HEK293 (cell line): ENCODE results near the gene CHMP5.

Experiments used
- CTCF ChIA-PET: fragments of 350-600 bp; formaldehyde crosslinking; extraction: SDS; loops from one replicate; lab custom pipeline; 2021; ENCODE audit warnings: antibody characterized with exemption; lab: Yijun Ruan, JAX
- POLR2A ChIA-PET: fragments of 300-600 bp; formaldehyde crosslinking; extraction: SDS; loops from one replicate; lab custom pipeline; 2020; ENCODE audit warnings: antibody characterized with exemption, inconsistent platforms; lab: Yijun Ruan, JAX
- H3K27ac ChIP-seq: fragments of 200-500 bp; sonication (Bioruptor generic); 2 replicates; pipeline ENCODE4 v1.5.1; 2014; ENCODE audit warnings: low read depth, low read length, control low read depth, inconsistent platforms; ENCODE audit errors: extremely low read depth
- H3K36me3 ChIP-seq, 2 experiments: fragments of 200-500 bp in 1 of 2; sonication (Bioruptor generic) in 1 of 2; 1 replicate in 1 of 2; 2 replicates in 1 of 2; pipeline ENCODE4 v1.5.1; 2014 to 2017; ENCODE audit warnings: inconsistent platforms in 2 of 2, low read length in 2 of 2; ENCODE audit not compliant: control insufficient read depth in 2 of 2, insufficient read depth in 1 of 2
- H3K4me1 ChIP-seq: fragments of 200-500 bp; sonication (Bioruptor generic); 2 replicates; pipeline ENCODE4 v1.5.1; 2014; ENCODE audit warnings: mild to moderate bottlenecking, low read length, inconsistent platforms; ENCODE audit not compliant: control insufficient read depth, insufficient read depth
- H3K4me3 ChIP-seq: 2 replicates; pipeline ENCODE4 v1.5.1; 2011; ENCODE audit warnings: low read depth, mild to moderate bottlenecking, control low read depth, low read length, moderate library complexity
- H3K9me3 ChIP-seq: fragments of 200-500 bp; sonication (Bioruptor generic); 2 replicates; pipeline ENCODE4 v1.5.1; 2014; ENCODE audit warnings: low read depth, low read length, inconsistent platforms; ENCODE audit not compliant: control insufficient read depth, insufficient read depth
- BCL11B ChIP-seq: fragments of 450-650 bp; formaldehyde crosslinking; IDR thresholded peaks from 2 replicates; pipeline ENCODE4 v1.5.1; 2016; ENCODE audit warnings: low read depth, missing biosample characterization, missing genetic modification characterization
- HOXC10 ChIP-seq: sonication (generic); formaldehyde crosslinking; IDR thresholded peaks from 2 replicates; pipeline ENCODE4 v1.8.1; 2023; ENCODE audit warnings: mild to moderate bottlenecking, missing genetic modification reagents
- MEIS1 ChIP-seq: sonication (generic); formaldehyde crosslinking; IDR thresholded peaks from 2 replicates; pipeline ENCODE4 v1.8.1; 2022; ENCODE audit warnings: missing genetic modification reagents, mild to moderate bottlenecking, borderline replicate concordance
- RBAK ChIP-seq: fragments of 450-650 bp; formaldehyde crosslinking; IDR thresholded peaks from 2 replicates; pipeline ENCODE4 v1.5.1; 2016; ENCODE audit warnings: missing biosample characterization, missing genetic modification characterization
- ZBTB20 ChIP-seq: fragments of 450-650 bp; formaldehyde crosslinking; IDR thresholded peaks from 2 replicates; pipeline ENCODE4 v1.5.1; 2016; ENCODE audit warnings: missing biosample characterization, missing genetic modification characterization
- ZFP3 ChIP-seq: fragments of 450-650 bp; formaldehyde crosslinking; IDR thresholded peaks from 2 replicates; pipeline ENCODE4 v1.5.1; 2016; ENCODE audit warnings: low read depth, missing biosample characterization, missing genetic modification characterization
- ZNF146 ChIP-seq: fragments of 450-650 bp; formaldehyde crosslinking; IDR thresholded peaks from 2 replicates; pipeline ENCODE4 v1.5.1; 2016; ENCODE audit warnings: missing biosample characterization, missing genetic modification characterization
- ZNF155 ChIP-seq: fragments of 450-650 bp; formaldehyde crosslinking; IDR thresholded peaks from 2 replicates; pipeline ENCODE4 v1.5.1; 2016; ENCODE audit warnings: missing biosample characterization, missing genetic modification characterization
- ZNF157 ChIP-seq: fragments of 450-650 bp; formaldehyde crosslinking; IDR thresholded peaks from 2 replicates; pipeline ENCODE4 v1.5.1; 2016; ENCODE audit warnings: missing biosample characterization, missing genetic modification characterization
- ZNF341 ChIP-seq: fragments of 450-650 bp; formaldehyde crosslinking; IDR thresholded peaks from 2 replicates; pipeline ENCODE4; 2016; ENCODE audit warnings: low read depth, missing biosample characterization, missing genetic modification characterization
- ZNF501 ChIP-seq: fragments of 450-650 bp; formaldehyde crosslinking; IDR thresholded peaks from 2 replicates; pipeline ENCODE4 v1.5.1; 2016; ENCODE audit warnings: missing biosample characterization, missing genetic modification characterization
- ZNF610 ChIP-seq: fragments of 450-650 bp; formaldehyde crosslinking; IDR thresholded peaks from 2 replicates; pipeline ENCODE4 v1.5.1; 2016; ENCODE audit warnings: missing biosample characterization, missing genetic modification characterization, borderline replicate concordance
- ZSCAN16 ChIP-seq: fragments of 450-650 bp; formaldehyde crosslinking; IDR thresholded peaks from 2 replicates; pipeline ENCODE4 v1.5.1; 2016; ENCODE audit warnings: missing biosample characterization, missing genetic modification characterization
- TF ChIP-seq, protein P1 (sequence below): fragments of 450-650 bp; formaldehyde crosslinking; IDR thresholded peaks from 2 replicates; pipeline ENCODE4 v1.5.1; 2016; ENCODE audit warnings: missing biosample characterization, missing genetic modification characterization, borderline replicate concordance
- TF ChIP-seq, protein P2 (sequence below): fragments of 450-650 bp; formaldehyde crosslinking; IDR thresholded peaks from 2 replicates; pipeline ENCODE4 v1.5.1; 2017; ENCODE audit warnings: missing biosample characterization, missing genetic modification characterization
- TF ChIP-seq, protein P3 (sequence below): fragments of 450-650 bp; formaldehyde crosslinking; IDR thresholded peaks from 2 replicates; pipeline ENCODE4 v1.5.1; 2016; ENCODE audit warnings: missing biosample characterization, missing genetic modification characterization
- TF ChIP-seq, protein P4 (sequence below): fragments of 450-650 bp; formaldehyde crosslinking; IDR thresholded peaks from 2 replicates; pipeline ENCODE4 v1.5.1; 2016; ENCODE audit warnings: missing biosample characterization, missing genetic modification characterization, borderline replicate concordance
- TF ChIP-seq, protein P5 (sequence below): fragments of 450-650 bp; formaldehyde crosslinking; IDR thresholded peaks from 2 replicates; pipeline ENCODE4 v1.5.1; 2016; ENCODE audit warnings: missing biosample characterization, missing genetic modification characterization

The CHMP5 gene

DNA sequence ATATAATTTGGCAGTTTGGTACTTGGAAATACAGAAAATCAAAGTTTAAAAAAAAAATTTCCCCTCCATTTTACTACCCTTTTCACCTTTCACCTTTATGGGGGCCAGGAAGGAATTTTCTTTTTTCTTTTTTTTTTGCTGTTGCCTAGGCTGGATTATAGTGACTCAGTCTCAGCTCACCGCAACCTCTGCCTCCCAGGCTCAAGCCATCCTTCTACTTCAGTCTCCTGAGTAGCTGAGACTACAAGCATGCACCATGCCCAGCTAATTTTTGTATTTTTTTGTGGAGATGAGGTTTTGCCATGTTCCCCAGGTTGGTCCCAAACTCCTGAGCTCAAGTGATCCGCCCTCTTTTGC is 9.1 kb downstream of the CHMP5 start (continued):
- TF ChIP-seq, protein P1, sequence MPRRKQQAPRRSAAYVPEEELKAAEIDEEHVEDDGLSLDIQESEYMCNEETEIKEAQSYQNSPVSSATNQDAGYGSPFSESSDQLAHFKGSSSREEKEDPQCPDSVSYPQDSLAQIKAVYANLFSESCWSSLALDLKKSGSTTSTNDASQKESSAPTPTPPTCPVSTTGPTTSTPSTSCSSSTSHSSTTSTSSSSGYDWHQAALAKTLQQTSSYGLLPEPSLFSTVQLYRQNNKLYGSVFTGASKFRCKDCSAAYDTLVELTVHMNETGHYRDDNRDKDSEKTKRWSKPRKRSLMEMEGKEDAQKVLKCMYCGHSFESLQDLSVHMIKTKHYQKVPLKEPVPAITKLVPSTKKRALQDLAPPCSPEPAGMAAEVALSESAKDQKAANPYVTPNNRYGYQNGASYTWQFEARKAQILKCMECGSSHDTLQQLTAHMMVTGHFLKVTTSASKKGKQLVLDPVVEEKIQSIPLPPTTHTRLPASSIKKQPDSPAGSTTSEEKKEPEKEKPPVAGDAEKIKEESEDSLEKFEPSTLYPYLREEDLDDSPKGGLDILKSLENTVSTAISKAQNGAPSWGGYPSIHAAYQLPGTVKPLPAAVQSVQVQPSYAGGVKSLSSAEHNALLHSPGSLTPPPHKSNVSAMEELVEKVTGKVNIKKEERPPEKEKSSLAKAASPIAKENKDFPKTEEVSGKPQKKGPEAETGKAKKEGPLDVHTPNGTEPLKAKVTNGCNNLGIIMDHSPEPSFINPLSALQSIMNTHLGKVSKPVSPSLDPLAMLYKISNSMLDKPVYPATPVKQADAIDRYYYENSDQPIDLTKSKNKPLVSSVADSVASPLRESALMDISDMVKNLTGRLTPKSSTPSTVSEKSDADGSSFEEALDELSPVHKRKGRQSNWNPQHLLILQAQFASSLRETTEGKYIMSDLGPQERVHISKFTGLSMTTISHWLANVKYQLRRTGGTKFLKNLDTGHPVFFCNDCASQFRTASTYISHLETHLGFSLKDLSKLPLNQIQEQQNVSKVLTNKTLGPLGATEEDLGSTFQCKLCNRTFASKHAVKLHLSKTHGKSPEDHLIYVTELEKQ: no peak
- TF ChIP-seq MEIS1 (CRISPR knock-in tag) (no peak), ZNF610 (tag by site-specific recombination) (no peak), ZSCAN16 (tag by site-specific recombination) (no peak), ZNF157 (tag by site-specific recombination) (no peak), ZBTB20 (tag by site-specific recombination) (no peak)
- TF ChIP-seq, protein P2, sequence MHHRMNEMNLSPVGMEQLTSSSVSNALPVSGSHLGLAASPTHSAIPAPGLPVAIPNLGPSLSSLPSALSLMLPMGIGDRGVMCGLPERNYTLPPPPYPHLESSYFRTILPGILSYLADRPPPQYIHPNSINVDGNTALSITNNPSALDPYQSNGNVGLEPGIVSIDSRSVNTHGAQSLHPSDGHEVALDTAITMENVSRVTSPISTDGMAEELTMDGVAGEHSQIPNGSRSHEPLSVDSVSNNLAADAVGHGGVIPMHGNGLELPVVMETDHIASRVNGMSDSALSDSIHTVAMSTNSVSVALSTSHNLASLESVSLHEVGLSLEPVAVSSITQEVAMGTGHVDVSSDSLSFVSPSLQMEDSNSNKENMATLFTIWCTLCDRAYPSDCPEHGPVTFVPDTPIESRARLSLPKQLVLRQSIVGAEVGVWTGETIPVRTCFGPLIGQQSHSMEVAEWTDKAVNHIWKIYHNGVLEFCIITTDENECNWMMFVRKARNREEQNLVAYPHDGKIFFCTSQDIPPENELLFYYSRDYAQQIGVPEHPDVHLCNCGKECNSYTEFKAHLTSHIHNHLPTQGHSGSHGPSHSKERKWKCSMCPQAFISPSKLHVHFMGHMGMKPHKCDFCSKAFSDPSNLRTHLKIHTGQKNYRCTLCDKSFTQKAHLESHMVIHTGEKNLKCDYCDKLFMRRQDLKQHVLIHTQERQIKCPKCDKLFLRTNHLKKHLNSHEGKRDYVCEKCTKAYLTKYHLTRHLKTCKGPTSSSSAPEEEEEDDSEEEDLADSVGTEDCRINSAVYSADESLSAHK (tag by site-specific recombination): no peak

DNA sequence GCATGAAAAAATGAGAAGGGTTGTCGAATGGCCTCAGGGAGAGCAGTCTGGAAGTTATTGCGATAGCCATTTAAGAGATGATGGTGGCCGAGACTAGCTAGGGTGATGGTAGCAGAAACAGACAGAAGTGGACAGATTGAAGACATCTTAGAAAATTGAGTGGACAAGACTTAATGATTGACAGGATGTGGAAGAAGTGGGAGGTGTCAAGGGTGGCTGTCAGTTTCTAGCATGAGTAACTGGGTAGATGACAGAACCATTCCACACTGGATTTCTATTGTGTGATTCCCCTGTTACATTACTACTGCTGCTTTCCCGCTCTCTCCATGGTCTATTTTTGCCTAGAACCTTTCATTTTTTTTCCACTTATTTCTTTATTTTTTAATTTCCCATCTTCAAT is 12.6 kb downstream of the CHMP5 start:
- no peak overlapping the region for H3K4me3 ChIP-seq
- ChIA-PET POLR2A (no interaction called here), CTCF (interaction anchor here (1.7 kb wide), 1 partner anchor 10 kb away, joined by 11 read pairs; no protein-coding TSS in a partner anchor)
- TF ChIP-seq ZNF146 (tag by site-specific recombination): no peak
- no peak for TF ChIP-seq ZNF501 (tag by site-specific recombination)
- TF ChIP-seq HOXC10 (CRISPR knock-in tag): no peak
- H3K27ac ChIP-seq: no peak overlapping the region
- H3K36me3 ChIP-seq: peaks cover 53 to 90% of the 10 kb centered on the region in 2 experiments
- no peaks in the 10 kb centered on the region for H3K9me3 ChIP-seq
- no peaks in the 10 kb centered on the region for H3K4me1 ChIP-seq

DNA sequence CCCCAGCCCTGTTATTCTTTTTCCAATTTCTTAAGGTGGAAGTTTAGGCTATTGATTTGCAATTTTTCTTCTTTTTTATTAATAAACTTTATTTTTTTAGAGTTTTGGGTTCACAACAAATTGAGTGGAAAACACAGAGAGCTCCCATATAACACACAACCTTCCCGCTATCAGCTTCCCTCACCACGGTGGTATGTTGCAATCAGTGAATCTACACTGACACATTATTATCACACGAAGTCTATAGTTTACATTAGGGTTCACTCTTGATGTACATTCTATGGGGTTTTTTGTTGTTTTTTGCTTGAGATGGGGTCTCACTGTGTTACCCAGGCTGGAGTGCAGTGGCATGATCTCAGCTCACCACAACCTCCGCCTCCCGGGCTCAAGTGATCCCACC is 20.7 kb downstream of the CHMP5 start:
- Histone ChIP-seq H3K27ac (no peak overlapping the region), H3K4me1 (no peaks in the 10 kb centered on the region), H3K4me3 (no peak overlapping the region), H3K9me3 (no peaks in the 10 kb centered on the region), H3K36me3 (peaks cover 4 to 36% of the 10 kb centered on the region in 2 experiments; a peak in 2 of 3 replicates)
- CTCF ChIA-PET: interaction anchor here (0.9 to 2.3 kb wide), 3 partner anchors 12 to 436 kb away, joined by 3 to 7 read pairs (median 6); no protein-coding TSS in a partner anchor
- POLR2A ChIA-PET: interaction anchor here (0.6 to 1.1 kb wide), 3 partner anchors 9 to 493 kb away, joined by 4 read pairs; no protein-coding TSS in a partner anchor
- TF ChIP-seq ZNF155 (tag by site-specific recombination) (no peak), RBAK (no peak), BCL11B (tag by site-specific recombination) (no peak), ZFP3 (tag by site-specific recombination) (no peak), ZNF341 (no peak)
- TF ChIP-seq, protein P3, sequence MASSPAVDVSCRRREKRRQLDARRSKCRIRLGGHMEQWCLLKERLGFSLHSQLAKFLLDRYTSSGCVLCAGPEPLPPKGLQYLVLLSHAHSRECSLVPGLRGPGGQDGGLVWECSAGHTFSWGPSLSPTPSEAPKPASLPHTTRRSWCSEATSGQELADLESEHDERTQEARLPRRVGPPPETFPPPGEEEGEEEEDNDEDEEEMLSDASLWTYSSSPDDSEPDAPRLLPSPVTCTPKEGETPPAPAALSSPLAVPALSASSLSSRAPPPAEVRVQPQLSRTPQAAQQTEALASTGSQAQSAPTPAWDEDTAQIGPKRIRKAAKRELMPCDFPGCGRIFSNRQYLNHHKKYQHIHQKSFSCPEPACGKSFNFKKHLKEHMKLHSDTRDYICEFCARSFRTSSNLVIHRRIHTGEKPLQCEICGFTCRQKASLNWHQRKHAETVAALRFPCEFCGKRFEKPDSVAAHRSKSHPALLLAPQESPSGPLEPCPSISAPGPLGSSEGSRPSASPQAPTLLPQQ (tag by site-specific recombination): no peak
- TF ChIP-seq, protein P4, sequence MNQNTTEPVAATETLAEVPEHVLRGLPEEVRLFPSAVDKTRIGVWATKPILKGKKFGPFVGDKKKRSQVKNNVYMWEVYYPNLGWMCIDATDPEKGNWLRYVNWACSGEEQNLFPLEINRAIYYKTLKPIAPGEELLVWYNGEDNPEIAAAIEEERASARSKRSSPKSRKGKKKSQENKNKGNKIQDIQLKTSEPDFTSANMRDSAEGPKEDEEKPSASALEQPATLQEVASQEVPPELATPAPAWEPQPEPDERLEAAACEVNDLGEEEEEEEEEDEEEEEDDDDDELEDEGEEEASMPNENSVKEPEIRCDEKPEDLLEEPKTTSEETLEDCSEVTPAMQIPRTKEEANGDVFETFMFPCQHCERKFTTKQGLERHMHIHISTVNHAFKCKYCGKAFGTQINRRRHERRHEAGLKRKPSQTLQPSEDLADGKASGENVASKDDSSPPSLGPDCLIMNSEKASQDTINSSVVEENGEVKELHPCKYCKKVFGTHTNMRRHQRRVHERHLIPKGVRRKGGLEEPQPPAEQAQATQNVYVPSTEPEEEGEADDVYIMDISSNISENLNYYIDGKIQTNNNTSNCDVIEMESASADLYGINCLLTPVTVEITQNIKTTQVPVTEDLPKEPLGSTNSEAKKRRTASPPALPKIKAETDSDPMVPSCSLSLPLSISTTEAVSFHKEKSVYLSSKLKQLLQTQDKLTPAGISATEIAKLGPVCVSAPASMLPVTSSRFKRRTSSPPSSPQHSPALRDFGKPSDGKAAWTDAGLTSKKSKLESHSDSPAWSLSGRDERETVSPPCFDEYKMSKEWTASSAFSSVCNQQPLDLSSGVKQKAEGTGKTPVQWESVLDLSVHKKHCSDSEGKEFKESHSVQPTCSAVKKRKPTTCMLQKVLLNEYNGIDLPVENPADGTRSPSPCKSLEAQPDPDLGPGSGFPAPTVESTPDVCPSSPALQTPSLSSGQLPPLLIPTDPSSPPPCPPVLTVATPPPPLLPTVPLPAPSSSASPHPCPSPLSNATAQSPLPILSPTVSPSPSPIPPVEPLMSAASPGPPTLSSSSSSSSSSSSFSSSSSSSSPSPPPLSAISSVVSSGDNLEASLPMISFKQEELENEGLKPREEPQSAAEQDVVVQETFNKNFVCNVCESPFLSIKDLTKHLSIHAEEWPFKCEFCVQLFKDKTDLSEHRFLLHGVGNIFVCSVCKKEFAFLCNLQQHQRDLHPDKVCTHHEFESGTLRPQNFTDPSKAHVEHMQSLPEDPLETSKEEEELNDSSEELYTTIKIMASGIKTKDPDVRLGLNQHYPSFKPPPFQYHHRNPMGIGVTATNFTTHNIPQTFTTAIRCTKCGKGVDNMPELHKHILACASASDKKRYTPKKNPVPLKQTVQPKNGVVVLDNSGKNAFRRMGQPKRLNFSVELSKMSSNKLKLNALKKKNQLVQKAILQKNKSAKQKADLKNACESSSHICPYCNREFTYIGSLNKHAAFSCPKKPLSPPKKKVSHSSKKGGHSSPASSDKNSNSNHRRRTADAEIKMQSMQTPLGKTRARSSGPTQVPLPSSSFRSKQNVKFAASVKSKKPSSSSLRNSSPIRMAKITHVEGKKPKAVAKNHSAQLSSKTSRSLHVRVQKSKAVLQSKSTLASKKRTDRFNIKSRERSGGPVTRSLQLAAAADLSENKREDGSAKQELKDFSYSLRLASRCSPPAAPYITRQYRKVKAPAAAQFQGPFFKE (tag by site-specific recombination): no peak
- TF ChIP-seq, protein P5, sequence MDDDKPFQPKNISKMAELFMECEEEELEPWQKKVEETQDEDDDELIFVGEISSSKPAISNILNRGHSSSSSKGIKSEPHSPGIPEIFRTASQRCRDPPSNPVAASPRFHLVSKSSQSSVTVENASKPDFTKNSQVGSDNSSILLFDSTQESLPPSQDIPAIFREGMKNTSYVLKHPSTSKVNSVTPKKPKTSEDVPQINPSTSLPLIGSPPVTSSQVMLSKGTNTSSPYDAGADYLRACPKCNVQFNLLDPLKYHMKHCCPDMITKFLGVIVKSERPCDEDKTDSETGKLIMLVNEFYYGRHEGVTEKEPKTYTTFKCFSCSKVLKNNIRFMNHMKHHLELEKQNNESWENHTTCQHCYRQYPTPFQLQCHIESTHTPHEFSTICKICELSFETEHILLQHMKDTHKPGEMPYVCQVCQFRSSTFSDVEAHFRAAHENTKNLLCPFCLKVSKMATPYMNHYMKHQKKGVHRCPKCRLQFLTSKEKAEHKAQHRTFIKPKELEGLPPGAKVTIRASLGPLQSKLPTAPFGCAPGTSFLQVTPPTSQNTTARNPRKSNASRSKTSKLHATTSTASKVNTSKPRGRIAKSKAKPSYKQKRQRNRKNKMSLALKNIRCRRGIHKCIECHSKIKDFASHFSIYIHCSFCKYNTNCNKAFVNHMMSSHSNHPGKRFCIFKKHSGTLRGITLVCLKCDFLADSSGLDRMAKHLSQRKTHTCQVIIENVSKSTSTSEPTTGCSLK (tag by site-specific recombination): no peak
